Stimulated activated CD8-positive, alpha-beta memory T cell treated with anti-CD3 and anti-CD28 coated beads, Interleukin-12 subunit alpha, Interleukin-12 subunit beta, amount 100 ng/mL, for 1 hour (primary cell): ENCODE results near the gene SOX18.

Source experiments
- DNase-seq: peaks from one replicate; pipeline ENCODE4 v3.0.0-alpha.2; 2020; ENCODE audit warnings: low read depth

Gene SOX18

GRCh38 chr20:64038565-64039292 is 10.7 kb downstream of the SOX18 start:
- peak; percentile 54 for DNase-seq

GRCh38 chr20:64038224-64038564 is 11.2 kb downstream of the SOX18 start:
- no peak for DNase-seq

- DNase-seq, result no peak
Measured at GRCh38 chr20:64037498-64038213, 11.8 kb downstream of the SOX18 start.

- no peak for DNase-seq
Measured at GRCh38 chr20:64037199-64037497, 12.3 kb downstream of the SOX18 start.

DNA sequence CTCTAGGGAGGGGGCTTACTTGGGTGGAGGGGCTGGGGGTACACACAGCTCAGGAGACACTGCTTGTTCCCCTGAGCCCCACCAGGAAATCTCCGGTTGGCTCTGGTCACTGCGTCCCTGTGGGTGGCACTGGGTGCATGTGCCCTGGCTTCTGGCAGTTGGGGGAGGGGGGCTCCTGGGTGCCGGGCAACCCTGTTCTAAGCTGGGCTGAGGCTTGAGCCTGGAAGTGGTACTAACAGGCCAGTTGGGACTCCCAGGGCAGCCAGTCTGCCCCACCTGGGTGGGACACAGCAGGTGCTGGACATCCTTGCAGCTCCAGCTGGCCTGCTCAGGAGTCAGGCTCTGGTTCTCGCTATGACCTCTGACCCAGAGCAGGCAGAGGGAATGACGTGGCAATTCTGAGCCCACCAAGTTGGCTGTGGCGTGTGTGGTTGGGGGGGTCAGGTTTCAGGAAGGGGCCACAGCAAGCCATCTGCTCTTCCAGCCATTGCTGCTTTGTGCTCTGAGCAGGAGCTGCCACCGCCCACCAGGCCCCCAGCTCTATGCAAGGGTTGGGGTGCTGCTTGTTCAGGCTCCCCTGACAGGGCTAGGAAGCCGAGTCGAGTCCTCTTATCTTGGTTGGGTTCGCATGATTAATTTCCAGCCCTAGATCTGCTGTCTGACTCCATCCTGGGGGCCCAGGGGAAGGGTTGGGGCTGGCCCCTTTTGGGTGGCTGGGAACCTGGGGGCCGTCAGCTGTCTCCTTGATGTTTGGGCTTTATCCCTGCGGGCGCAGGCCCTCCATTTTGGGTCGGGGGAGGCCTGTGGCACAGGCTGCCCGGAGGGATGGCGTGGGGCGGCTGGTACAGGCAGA is 12.9 kb downstream of the SOX18 start:
- DNase-seq, result no peak

DNA sequence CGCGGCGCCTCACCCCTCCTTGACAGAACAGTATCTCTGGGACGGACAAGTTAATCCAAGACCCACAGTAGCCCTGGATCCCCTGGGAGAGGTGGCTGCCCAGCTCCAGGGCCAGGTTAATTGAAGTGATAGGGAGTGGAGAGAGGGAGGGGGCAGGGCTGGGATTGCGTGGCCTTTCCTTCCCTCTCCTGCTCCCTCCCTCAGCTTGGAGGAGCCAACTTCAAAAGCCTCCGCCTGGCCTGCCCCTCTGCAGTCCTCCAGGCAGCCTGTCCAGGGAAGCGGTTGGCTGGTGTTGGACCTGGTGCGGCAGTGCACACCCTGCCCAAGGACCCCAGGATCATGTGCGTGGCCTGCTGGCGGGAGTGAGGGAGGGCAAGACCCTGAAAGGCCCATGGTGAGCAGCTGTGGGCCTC is 13.5 kb downstream of the SOX18 start, which contains the start of gene C20orf204:
Gene C20orf204 (plus strand): TSS at position 250 of the 413 bp plus-strand sequence. CDS start 142 bp downstream, at position 392.
- no peak for DNase-seq

DNA sequence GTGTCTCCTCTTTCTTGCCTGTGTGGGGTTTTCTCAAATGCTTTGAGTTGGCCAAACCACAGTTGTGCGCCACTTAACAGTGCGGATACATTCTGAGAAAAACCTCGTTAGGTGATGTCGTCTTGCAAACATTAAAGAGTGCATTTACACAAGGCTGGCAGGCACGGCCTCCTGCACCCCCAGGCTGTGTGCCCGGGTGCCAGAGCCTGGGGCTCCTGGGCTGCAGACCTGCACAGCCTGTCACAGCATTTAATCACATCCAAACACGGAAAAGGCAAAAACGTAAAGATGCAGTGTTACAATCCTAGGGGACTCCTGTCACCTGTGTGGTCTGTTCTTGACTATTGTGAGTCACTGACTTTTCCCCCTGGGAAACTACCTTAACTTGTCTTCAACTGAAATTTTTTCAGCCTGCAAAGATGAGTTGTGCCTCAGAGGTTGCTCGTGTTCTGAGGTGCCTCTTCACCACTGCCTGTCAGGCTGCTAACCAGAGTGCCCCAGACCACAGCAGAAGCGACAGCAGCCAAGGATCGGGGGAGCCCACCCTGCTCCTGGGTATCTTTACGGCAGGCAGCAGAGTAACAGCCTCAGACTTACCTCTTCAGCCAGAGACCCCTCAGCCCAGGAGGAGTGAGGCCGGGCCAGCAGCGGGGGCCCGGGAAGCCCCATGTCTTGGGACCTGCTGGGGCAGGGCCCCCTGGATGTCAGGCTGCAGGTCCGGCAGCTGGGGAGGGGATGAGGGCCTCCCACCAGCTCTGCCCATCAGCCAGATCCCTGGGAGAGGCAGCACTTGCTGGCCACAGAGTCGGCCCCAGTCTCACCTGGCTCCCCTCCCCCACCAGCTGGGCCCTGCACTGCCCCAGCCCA is 14.1 kb downstream of the SOX18 start:
- no peak for DNase-seq

DNA sequence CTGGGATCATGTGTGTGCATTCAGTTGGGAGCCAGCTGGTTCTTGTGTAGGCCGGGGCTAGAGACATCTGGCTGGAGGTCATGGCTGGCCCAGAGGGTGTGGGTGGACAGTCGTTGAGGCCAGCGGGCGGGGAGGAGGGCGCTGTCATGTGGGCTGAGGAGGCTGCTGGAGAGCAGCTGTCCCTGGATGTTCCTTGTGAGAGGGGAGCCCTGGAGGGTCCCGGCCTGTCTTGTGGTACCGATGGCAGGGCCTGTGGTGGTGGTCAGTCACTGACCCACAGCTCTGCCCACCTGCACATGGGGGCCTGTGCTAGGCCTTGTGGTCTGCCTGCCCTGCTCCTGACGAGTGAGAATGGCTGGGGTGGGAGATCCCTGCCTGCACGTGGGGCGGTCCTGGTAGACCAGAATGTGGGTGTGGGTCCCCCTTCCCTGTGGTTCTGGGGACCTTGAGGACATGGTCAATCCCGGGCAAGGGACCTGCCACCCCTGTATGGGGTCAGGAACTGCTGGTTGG is 15.4 kb downstream of the SOX18 start:
- no peak for DNase-seq

- no peak for DNase-seq
Measured at GRCh38 chr20:64032706-64033624, 16.5 kb downstream of the SOX18 start.

- DNase-seq, result no peak
Measured at GRCh38 chr20:64031822-64032314, 17.6 kb downstream of the SOX18 start.

DNA sequence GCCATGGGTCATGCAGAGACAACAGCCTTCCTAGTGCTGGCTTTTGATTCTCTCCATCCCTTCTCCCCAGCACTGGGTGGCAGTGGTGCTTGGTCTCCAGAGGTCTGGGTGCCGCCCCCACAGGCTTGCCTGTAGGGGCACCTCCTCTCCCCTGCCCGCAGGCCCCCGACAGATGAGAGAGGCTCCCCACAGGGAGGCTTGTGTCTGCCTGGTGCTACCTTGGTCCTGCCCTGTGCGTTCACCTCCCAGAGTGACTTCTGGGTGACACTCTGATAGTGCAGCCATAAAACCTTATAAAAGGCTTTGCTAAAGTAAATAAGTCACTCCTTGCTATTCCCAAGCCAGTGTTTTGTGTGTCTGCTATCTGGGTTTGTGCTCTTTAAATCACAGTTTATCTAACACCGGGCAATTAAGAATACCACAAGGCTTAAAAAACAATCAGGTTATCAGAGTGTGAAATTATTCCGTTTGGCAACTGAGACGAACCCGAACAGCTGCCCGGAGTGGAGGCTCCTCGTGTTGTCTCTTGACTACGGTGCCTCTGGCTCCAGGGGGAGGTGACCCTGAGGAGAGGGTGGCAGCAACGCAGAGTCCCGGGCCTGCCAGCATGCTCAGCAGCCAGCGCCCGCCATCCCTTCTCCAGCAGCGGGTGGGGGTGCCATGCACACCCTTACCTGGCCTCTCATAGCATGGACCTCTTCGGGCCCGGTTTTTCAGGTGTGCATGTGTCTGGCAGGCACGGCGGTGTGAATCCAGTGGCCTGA is 18.9 kb downstream of the SOX18 start:
- DNase-seq, result no peak

GRCh38 chr20:64029293-64030117 is 19.9 kb downstream of the SOX18 start:
- no peak for DNase-seq

GRCh38 chr20:64027981-64028685 is 21.3 kb downstream of the SOX18 start:
- no peak for DNase-seq

DNA sequence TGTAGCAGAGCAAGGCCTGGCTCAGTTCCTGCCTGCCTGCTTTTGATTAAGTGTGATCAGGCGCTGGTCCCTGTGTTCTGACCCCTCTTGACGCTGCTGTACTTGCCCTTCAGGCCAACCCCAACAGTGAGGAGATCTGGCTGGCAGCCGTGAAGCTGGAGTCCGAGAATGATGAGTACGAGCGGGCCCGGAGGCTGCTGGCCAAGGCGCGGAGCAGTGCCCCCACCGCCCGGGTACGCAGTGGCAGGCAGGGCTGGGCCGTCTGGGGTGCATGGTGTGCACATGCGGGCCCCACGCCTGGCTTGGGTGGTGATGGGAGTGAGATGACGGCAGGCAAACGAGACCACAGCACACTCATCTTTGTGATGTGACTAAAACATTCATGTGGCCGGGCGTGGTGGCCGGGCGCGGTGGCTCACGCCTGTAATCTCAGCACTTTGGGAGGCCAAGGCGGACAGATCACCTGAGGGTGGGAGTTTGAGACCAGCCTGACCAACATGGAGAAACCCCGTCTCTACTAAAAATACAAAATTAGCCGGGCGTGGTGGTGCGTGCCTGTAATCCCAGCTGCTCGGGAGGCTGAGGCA is 23.5 kb downstream of the SOX18 start:
- DNase-seq, result no peak

DNA sequence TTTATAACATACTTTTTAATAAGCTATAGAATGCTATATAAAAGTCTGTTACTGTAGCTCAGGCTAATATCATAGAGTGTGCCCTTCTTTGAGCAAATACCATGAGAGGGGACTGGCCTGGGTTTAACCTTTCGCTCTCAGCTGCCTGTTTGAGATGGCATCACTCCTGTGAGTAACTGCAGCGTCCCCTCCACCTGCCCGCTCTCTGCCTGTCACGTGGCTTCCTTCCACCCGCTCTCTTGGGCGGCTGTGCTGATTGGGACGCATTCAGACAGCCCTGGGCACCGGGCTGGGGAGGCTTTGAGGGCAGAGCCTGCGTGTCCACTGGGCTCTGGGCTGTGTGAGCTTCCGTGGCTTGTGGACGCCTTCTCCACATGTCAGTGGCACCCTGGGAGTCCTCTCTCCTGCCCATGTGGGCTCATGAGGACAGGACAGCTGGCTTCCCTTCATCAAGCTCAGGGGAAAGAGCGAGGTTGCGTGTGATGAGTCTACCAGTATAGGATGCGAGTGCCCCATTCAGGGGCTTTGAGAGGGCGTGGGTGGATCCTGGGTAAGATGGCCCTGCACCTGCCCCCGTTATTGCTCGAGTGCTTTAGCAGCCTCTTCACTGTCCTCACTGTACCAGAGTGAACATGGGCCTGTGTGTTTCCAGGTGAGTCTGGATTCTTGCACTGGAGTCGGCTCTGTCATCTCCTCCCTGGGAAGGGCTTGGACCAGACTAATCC is 24.2 kb downstream of the SOX18 start:
- DNase-seq, result no peak

DNA sequence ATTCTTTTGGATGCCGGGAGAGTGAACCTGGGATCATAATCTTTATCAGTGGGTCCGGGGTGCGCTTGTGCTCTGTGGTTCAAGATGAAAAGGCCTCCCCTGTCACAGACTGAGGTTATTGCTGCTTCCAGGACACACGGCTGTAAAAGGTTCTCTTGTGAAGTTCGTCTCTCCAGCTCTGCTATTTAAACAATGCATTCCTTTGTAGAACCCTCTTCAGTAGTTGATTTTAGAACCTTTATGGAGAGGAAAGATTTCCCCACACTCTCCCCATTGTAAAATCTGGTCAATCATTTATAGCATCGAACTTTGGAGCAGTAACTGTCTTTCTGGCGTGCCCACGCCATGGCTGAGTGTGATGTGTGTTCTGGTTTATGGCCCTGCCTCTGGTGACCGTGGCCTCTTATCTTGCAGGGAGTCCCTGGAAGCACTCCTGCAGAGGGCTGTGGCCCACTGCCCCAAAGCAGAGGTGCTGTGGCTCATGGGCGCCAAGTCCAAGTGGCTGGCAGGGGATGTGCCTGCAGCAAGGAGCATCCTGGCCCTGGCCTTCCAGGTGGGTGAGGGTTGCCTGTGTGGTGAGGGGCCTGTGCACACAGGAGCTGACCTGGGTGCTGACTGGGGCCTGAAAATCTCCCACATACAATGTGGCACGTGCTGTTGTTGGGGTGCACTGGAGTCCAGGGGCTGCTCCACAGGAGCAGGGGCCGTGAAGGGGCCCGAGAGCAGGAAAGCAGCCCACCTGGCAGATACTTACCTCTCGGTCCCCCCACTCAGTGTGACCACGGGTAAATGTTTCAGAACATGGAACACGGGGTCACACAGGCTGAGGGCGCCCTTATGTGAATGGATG is 25.1 kb downstream of the SOX18 start:
- no peak for DNase-seq
